Measurements from ENCODE around the gene B2M. TPM values are rescaled to one million over a fixed set of nuclear protein-coding genes. Genes with fewer than 3 reads are reported as not detected.
"Not testable (repeated sequence)": the region's sequence is repeated elsewhere in the genome, so short reads cannot be mapped to it uniquely, and the experiment has no call there.

Gene B2M
- total RNA-seq, 4 donors from 2014 or later, result 1,151 to 3,314 (median 1,975) TPM

DNA sequence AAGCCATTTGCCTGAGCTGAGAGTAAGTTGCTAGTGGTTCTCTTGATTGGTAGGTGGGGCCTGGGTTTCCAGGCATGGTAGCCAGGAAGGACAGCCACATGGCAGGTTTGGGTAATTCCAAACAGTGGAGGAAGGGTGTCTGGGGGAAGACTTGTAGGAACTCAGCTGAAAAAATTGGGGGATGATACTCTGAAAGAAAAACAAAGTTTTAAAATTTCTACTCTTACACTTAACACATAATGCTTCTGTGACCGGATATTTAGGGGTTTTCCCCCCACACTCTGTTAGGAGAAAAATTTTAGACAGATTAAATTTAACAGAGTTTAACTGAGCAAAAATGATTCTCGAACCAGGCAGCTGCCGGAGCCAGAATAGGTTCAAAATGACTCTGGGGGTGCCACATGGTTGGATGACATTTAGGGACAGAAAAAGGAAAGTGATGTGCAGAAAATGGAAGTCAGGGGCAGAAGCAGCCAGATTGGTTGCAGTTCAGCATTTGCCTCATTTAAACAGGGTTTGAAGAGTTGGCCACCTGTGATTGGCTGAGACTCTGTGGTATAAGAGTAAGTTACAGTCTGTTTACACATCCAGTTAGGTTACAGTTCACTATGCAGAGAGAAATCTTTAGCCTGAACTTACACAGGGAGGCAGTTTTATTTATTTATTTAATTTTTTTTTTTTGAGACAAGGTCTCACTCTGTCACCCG lies 8.1 kb downstream of the B2M start:
- Histone ChIP-seq H3K4me1 (peaks cover 0 to 20% (median 8%) of the 10 kb centered on the region in 3 donors), H3K4me3 (no peak overlapping the region), H3K9me3 (no peaks in the 10 kb centered on the region), H3K27me3 (no peaks in the 10 kb centered on the region), H3K36me3 (peaks cover 0 to 46% of the 10 kb centered on the region in 2 donors), H3K27ac (peak overlapping the region in 1 of 4 donors; percentile 9)
- TF ChIP-seq CTCF (IDR thresholded peaks at IDR 0.05) (no peak), POLR2AphosphoS5 (IDR thresholded peaks at IDR 0.05) (peak; percentile 0), POLR2A (IDR thresholded peaks at IDR 0.05) (no peak)
- ATAC-seq, result no peak
- WGBS, 2 donors (ENCODE audit: low coverage in 1 of 2), result 68 to 69% methylated on average over 4 of the region's 4 CpGs

DNA sequence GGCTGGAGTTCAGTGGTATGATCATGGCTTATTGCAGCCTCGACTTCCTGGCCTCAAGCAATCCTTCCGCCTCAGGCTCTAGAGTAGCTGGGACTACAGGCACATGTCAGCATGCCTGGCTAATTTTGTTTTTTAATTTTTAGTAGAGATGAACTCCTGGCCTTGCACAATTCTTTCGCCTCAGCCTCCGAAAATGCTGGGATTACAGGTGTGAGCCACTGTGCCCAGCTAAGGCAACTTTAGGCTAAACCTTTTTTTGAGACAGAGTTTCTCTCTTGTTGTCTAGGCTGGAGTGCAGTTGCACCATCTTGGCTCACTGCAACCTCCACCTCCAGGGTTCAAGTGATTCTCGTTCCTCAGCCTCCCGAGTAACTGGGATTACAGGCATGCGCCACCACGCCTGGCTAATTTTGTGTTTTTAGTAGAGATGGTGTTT lies 8.7 kb downstream of the B2M start:
- H3K27me3 ChIP-seq, H3K4me3 ChIP-seq, H3K9me3 ChIP-seq, ATAC-seq: not testable (repeated sequence)
- TF ChIP-seq POLR2AphosphoS5 (IDR thresholded peaks at IDR 0.05), result peak; percentile 1
- Histone ChIP-seq H3K36me3 (peaks cover 0 to 44% of the 10 kb centered on the region in 2 donors), H3K4me1 (peaks cover 0 to 14% (median 2%) of the 10 kb centered on the region in 3 donors), H3K27ac (peak overlapping the region in 1 of 4 donors; percentile 9)
- WGBS, 2 donors (ENCODE audit: low coverage in 1 of 2), result 86% methylated on average over 3 to 8 of the region's 8 CpGs

- ATAC-seq, result no peak
- H3K4me3 ChIP-seq, result no peak overlapping the region
- peaks cover 0 to 38% of the 10 kb centered on the region in 2 donors for H3K36me3 ChIP-seq
- 57 to 81% methylated on average over 2 to 4 of the region's 4 CpGs for WGBS, 2 donors (ENCODE audit: low coverage in 1 of 2)
- H3K27me3 ChIP-seq, result no peaks in the 10 kb centered on the region
- H3K27ac ChIP-seq, result peak overlapping the region in 1 of 4 donors; percentile 2
- H3K4me1 ChIP-seq, result peaks cover 0 to 10% (median 0%) of the 10 kb centered on the region in 3 donors
- no peaks in the 10 kb centered on the region for H3K9me3 ChIP-seq
- TF ChIP-seq EP300 (IDR thresholded peaks at IDR 0.05) (no peak), POLR2A (IDR thresholded peaks at IDR 0.05) (no peak), CTCF (IDR thresholded peaks at IDR 0.05) (no peak), POLR2AphosphoS5 (IDR thresholded peaks at IDR 0.05) (peak; percentile 35)
Observed at GRCh38 chr15:44720460-44721176, 9.3 kb downstream of the B2M start.

GRCh38 chr15:44722011-44722410 lies 10.7 kb downstream of the B2M start:
- no peak for ATAC-seq
- TF ChIP-seq POLR2AphosphoS5 (IDR thresholded peaks at IDR 0.05) (no peak), CTCF (IDR thresholded peaks at IDR 0.05) (no peak), EP300 (IDR thresholded peaks at IDR 0.05) (no peak), POLR2A (IDR thresholded peaks at IDR 0.05) (no peak)
- Histone ChIP-seq H3K4me1 (peaks cover 0 to 16% (median 5%) of the 10 kb centered on the region in 3 donors), H3K27ac (no peak overlapping the region), H3K4me3 (no peak overlapping the region), H3K36me3 (peaks cover 0 to 24% of the 10 kb centered on the region in 2 donors), H3K27me3 (no peaks in the 10 kb centered on the region), H3K9me3 (no peaks in the 10 kb centered on the region)
- 61 to 90% methylated on average over 2 of the region's 2 CpGs for WGBS, 2 donors (ENCODE audit: low coverage in 1 of 2)

DNA sequence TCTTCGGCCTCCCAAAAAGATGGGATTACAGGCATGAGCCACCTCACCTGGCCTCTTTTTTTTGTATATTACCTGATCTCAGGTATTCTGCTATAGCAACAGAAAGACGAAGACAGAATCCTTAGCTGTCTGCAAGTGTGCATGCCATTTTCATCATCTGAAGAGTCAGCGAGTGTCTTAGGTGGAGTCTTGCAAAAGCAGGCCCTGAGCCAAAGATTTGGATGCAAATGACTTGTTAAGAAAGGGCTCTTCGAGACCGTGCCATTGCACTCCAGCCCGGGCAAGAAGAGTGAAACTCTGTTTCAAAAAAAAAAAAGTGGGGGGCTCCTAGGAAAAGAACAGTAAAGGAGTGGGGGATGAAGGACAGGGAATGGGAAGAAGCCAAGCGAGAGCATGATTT lies 14.8 kb downstream of the B2M start:
- no peaks in the 10 kb centered on the region for H3K36me3 ChIP-seq
- no peak overlapping the region for H3K4me3 ChIP-seq
- WGBS, 2 donors (ENCODE audit: low coverage in 1 of 2), result 54 to 63% methylated on average over 5 to 7 of the region's 7 CpGs
- TF ChIP-seq CTCF (IDR thresholded peaks at IDR 0.05), result no peak
- TF ChIP-seq POLR2A (IDR thresholded peaks at IDR 0.05), result no peak
- TF ChIP-seq EP300 (IDR thresholded peaks at IDR 0.05), result no peak
- TF ChIP-seq POLR2AphosphoS5 (IDR thresholded peaks at IDR 0.05), result no peak
- no peak for ATAC-seq
- H3K27me3 ChIP-seq, result no peaks in the 10 kb centered on the region
- no peaks in the 10 kb centered on the region for H3K9me3 ChIP-seq
- peaks cover 0 to 46% (median 8%) of the 10 kb centered on the region in 3 donors for H3K4me1 ChIP-seq
- peak overlapping the region in 3 of 4 donors; percentile 94 to 96 (median 95) for H3K27ac ChIP-seq
